ENCODE data around the gene ZNF423. TPM values are rescaled to one million over a fixed set of nuclear protein-coding genes. Genes with fewer than 3 reads are reported as not detected.

The ZNF423 gene
- total and polyA plus RNA-seq, 2 of the 13 experiments (the other 11 are each of a cell fraction or from before 2014, with no cell fraction given): 0.07 to 0.31 TPM

DNA sequence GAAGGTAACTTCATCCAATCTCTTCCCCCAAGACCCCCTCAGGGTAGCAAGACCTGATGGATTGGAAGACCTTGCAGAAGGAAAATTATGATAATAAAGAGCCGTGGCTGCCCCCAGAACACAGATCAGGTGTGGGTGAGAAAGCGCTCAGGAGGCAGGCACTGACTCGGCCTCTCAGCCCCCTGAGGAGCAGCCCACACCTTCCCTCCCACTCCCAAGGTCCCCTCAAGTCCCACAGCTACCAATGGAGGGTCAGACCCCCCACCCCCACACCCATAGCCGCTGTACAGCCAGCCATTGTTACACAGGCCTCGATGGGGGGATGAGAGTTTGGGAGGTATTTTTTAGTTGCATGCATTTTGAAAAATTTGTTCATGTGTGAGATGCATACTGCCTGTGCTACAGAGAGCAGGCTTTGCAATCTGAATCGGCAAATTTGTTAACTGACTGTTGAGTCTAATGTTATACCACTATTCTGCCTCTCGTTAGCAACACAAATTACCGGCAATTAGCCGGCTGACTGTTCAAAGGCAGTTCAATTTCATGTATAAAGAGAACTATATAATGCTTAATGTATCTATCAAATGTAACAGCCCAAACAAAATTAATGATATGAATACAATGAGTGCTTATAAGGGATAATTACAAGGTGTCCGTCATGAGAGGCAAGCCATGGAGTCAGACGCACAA is 270.6 kb downstream of the ZNF423 start:
- TF ChIP-seq NFYB (CRISPR knock-in tag; IDR thresholded peaks at IDR 0.05) (no peak), ZNF577 (CRISPR knock-in tag; IDR thresholded peaks at IDR 0.05; ENCODE audit: borderline replicate concordance, low read depth) (no peak), MEF2D (CRISPR knock-in tag; IDR thresholded peaks at IDR 0.05) (no peak), PCBP2 (optimal IDR thresholded peaks at IDR 0.05; ENCODE audit: low read depth, low read length, poor library complexity, severe bottlenecking) (no peak), ZSCAN31 (CRISPR knock-in tag; IDR thresholded peaks at IDR 0.05; ENCODE audit: low read depth) (no peak), ZSCAN20 (CRISPR knock-in tag; IDR thresholded peaks at IDR 0.05; ENCODE audit: borderline replicate concordance) (no peak), KMT2B (CRISPR knock-in tag; IDR thresholded peaks at IDR 0.05) (no peak), ZNF446 (CRISPR knock-in tag; IDR thresholded peaks at IDR 0.05) (no peak), TCF7 (IDR thresholded peaks at IDR 0.05; ENCODE audit: low read depth) (no peak), PITX1 (CRISPR knock-in tag; IDR thresholded peaks at IDR 0.05) (no peak), ARHGAP35 (CRISPR knock-in tag; IDR thresholded peaks at IDR 0.05; ENCODE audit: borderline replicate concordance) (no peak)
- TF ChIP-seq, protein P1, sequence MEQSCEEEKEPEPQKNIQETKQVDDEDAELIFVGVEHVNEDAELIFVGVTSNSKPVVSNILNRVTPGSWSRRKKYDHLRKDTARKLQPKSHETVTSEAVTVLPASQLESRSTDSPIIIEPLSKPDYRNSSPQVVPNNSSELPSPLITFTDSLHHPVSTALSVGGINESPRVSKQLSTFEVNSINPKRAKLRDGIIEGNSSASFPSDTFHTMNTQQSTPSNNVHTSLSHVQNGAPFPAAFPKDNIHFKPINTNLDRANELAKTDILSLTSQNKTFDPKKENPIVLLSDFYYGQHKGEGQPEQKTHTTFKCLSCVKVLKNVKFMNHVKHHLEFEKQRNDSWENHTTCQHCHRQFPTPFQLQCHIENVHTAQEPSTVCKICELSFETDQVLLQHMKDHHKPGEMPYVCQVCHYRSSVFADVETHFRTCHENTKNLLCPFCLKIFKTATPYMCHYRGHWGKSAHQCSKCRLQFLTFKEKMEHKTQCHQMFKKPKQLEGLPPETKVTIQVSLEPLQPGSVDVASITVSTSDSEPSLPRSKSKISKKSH (CRISPR knock-in tag; IDR thresholded peaks at IDR 0.05; ENCODE audit: borderline replicate concordance): no peak
- TF ChIP-seq, protein P2, sequence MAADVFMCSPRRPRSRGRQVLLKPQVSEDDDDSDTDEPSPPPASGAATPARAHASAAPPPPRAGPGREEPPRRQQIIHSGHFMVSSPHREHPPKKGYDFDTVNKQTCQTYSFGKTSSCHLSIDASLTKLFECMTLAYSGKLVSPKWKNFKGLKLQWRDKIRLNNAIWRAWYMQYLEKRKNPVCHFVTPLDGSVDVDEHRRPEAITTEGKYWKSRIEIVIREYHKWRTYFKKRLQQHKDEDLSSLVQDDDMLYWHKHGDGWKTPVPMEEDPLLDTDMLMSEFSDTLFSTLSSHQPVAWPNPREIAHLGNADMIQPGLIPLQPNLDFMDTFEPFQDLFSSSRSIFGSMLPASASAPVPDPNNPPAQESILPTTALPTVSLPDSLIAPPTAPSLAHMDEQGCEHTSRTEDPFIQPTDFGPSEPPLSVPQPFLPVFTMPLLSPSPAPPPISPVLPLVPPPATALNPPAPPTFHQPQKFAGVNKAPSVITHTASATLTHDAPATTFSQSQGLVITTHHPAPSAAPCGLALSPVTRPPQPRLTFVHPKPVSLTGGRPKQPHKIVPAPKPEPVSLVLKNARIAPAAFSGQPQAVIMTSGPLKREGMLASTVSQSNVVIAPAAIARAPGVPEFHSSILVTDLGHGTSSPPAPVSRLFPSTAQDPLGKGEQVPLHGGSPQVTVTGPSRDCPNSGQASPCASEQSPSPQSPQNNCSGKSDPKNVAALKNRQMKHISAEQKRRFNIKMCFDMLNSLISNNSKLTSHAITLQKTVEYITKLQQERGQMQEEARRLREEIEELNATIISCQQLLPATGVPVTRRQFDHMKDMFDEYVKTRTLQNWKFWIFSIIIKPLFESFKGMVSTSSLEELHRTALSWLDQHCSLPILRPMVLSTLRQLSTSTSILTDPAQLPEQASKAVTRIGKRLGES (CRISPR knock-in tag; IDR thresholded peaks at IDR 0.05; ENCODE audit: borderline replicate concordance): no peak
- in situ Hi-C loops (cut with HindIII; ENCODE audit: extremely low pct_ligation_motif_present, low pct_unique_long_range_greater_than_20kb) (no loop called here), intact Hi-C loops (cut with micrococcal nuclease; ENCODE audit: unreplicated experiment) (no loop called here)
- 46% methylated on average over 11 of the region's 11 CpGs for WGBS (ENCODE audit: low lambda C conversion rate)
- no peaks in the 10 kb centered on the region for H3K79me2 ChIP-seq (ENCODE audit: insufficient read depth, low read length)
- no peak for FAIRE-seq
- no peaks in the 10 kb centered on the region for H3K4me1 ChIP-seq (ENCODE audit: insufficient read depth, low read length)
- no peak overlapping the region for H3K4me3 ChIP-seq (replicated peaks in 1 of 3; ENCODE audit: insufficient read depth in 1 of 3, low read depth in 2 of 3, low read length in 3 of 3)
- H4K20me1 ChIP-seq (ENCODE audit: insufficient read depth, low read length): no peaks in the 10 kb centered on the region
- peaks cover 0 to 21% of the 10 kb centered on the region in 2 experiments; a peak in 3 of 5 replicates for H3K27me3 ChIP-seq (ENCODE audit: control insufficient read depth in 1 of 2, insufficient read depth in 2 of 2, low read length in 2 of 2)
- no TSS peak for BruUV-seq (replicated peaks)
- no peak for ATAC-seq
- no peaks in the 10 kb centered on the region for H3K9me3 ChIP-seq (ENCODE audit: low read length)
- DNase-seq (ENCODE audit: low spot score): no peak
- H3K9ac ChIP-seq (ENCODE audit: insufficient read depth, low read depth, low read length): no peak overlapping the region
- H3K27ac ChIP-seq (ENCODE audit: extremely low read length, insufficient read depth, low read length): no peak overlapping the region
- ChIA-PET CTCF (ENCODE audit: low intra/inter-chr PET ratio, low total read pairs) (no interaction called here), POLR2A (no interaction called here)
- no peak overlapping the region for H3K4me2 ChIP-seq (ENCODE audit: low read depth, low read length)
- H2AFZ ChIP-seq (ENCODE audit: low read length): no peak overlapping the region
- H3K36me3 ChIP-seq (replicated peaks in 1 of 2; ENCODE audit: control insufficient read depth in 1 of 2, insufficient read depth in 2 of 2, low read length in 2 of 2): no peaks in the 10 kb centered on the region

All from HepG2 (cell line).